Measurements from ENCODE around the gene NCAM2.

The NCAM2 gene

GRCh38 chr21:21226472-21226871 is 228.3 kb downstream of the NCAM2 start:
- DNase-seq (ENCODE audit: low read depth) = no peak

GRCh38 chr21:21230672-21231071 is 232.5 kb downstream of the NCAM2 start:
- no peak for DNase-seq (ENCODE audit: low read depth)

- no peak for DNase-seq (ENCODE audit: low read depth)
Observed at GRCh38 chr21:21231913-21232312, 233.7 kb downstream of the NCAM2 start.

- no peak for DNase-seq (ENCODE audit: low read depth)
Observed at GRCh38 chr21:21232320-21232719, 234.1 kb downstream of the NCAM2 start.

GRCh38 chr21:21233051-21233450 is 234.8 kb downstream of the NCAM2 start:
- DNase-seq (ENCODE audit: low read depth) = no peak

GRCh38 chr21:21236996-21237395 is 238.8 kb downstream of the NCAM2 start:
- DNase-seq (ENCODE audit: low read depth) = no peak

- DNase-seq (ENCODE audit: low read depth) = no peak
Observed at GRCh38 chr21:21238629-21239400, 240.6 kb downstream of the NCAM2 start.

- no peak for DNase-seq (ENCODE audit: low read depth)
Observed at GRCh38 chr21:21241391-21241790, 243.2 kb downstream of the NCAM2 start.

- DNase-seq (ENCODE audit: low read depth) = no peak
Observed at GRCh38 chr21:21246007-21246406, 247.8 kb downstream of the NCAM2 start.

GRCh38 chr21:21247424-21247823 is 249.2 kb downstream of the NCAM2 start:
- no peak for DNase-seq (ENCODE audit: low read depth)

- DNase-seq (ENCODE audit: low read depth) = no peak
Observed at GRCh38 chr21:21262048-21262447, 263.8 kb downstream of the NCAM2 start.

- DNase-seq (ENCODE audit: low read depth) = no peak
Observed at GRCh38 chr21:21268061-21268471, 269.9 kb downstream of the NCAM2 start.

GRCh38 chr21:21268885-21269284 is 270.7 kb downstream of the NCAM2 start:
- DNase-seq (ENCODE audit: low read depth) = no peak

- DNase-seq (ENCODE audit: low read depth) = no peak
Observed at GRCh38 chr21:21279193-21279901, 281.1 kb downstream of the NCAM2 start.

GRCh38 chr21:21283810-21284209 is 285.6 kb downstream of the NCAM2 start:
- no peak for DNase-seq (ENCODE audit: low read depth)

GRCh38 chr21:21286170-21286798 is 288.1 kb downstream of the NCAM2 start:
- DNase-seq (ENCODE audit: low read depth) = no peak

- no peak for DNase-seq (ENCODE audit: low read depth)
Observed at GRCh38 chr21:21290751-21291150, 292.5 kb downstream of the NCAM2 start.

- no peak for DNase-seq (ENCODE audit: low read depth)
Observed at GRCh38 chr21:21291883-21292569, 293.8 kb downstream of the NCAM2 start.

GRCh38 chr21:21295303-21295702 is 297.1 kb downstream of the NCAM2 start:
- DNase-seq (ENCODE audit: low read depth) = no peak

GRCh38 chr21:21297211-21297610 is 299.0 kb downstream of the NCAM2 start:
- no peak for DNase-seq (ENCODE audit: low read depth)

- no peak for DNase-seq (ENCODE audit: low read depth)
Observed at GRCh38 chr21:21301013-21301412, 302.8 kb downstream of the NCAM2 start.

- no peak for DNase-seq (ENCODE audit: low read depth)
Observed at GRCh38 chr21:21309510-21309909, 311.3 kb downstream of the NCAM2 start.

GRCh38 chr21:21324297-21324696 is 326.1 kb downstream of the NCAM2 start:
- no peak for DNase-seq (ENCODE audit: low read depth)
